ENCODE data around the gene NR6A1.

NR6A1 gene

GRCh38 chr9:124559871-124560270 lies 211.2 kb downstream of the NR6A1 start:
- DNase-seq (ENCODE audit: insufficient read length) (no peak), FAIRE-seq (no peak)
- TF ChIP-seq TAF1 (IDR thresholded peaks at IDR 0.05; ENCODE audit: borderline replicate concordance, low read depth, low read length): no peak
- TF ChIP-seq POLR2AphosphoS5 (IDR thresholded peaks at IDR 0.05; ENCODE audit: low read depth, low read length): no peak
- no peak for TF ChIP-seq POLR2A (IDR thresholded peaks at IDR 0.05; ENCODE audit: low read depth, low read length)

DNA sequence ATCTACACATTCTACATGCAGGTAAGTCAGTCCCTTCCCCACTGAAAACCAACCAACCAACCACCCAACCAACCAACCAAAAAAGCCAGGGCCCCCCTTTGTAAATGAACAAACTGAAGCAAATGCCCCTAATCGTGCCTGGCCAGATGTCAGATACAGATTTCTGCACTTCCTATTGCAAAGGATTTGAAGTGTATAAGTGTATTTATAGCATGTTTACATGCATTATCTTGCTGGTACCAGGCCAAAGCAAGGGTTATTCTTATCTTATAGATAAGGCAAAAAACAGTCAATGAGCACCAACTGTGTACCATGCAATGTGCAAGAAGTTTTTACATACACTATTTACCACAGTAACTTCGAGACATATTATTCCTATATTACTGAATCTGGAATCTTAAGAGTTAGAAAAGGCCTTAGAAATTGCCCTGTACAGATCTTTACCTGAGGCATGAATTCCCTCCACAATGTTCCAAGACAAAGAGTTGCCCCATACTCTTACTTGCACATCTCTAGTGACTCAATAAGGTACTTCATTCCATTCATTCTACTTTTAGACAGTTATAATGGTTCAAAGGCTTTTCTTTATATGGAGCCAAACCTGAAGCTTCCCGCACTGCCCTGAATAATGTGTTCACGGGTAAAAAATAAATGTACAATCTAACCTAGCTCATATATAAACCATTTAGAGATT lies 212.2 kb downstream of the NR6A1 start:
- DNase-seq (ENCODE audit: insufficient read length) (no peak), FAIRE-seq (no peak)
- TF ChIP-seq POLR2A (IDR thresholded peaks at IDR 0.05; ENCODE audit: low read depth, low read length) (no peak), POLR2AphosphoS5 (IDR thresholded peaks at IDR 0.05; ENCODE audit: low read depth, low read length) (no peak), TAF1 (IDR thresholded peaks at IDR 0.05; ENCODE audit: borderline replicate concordance, low read depth, low read length) (no peak)

DNA sequence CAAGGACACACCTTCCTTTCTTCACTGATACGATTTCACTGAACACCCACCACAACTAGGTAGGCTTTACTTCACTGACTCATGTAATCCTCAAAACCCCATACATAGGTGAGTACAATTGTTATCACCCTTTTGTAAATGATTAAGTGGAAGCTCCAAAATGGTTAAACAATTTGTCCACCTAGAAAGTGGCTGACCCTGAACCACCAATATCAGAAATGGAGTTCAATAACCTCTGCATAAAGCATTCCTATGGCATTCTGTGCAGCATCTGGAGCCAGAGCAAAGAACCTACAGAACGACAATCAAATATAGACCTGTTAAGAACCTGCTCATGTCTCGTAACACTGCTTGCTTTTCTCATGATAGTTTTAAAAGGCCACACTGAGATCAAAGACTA lies 213.2 kb downstream of the NR6A1 start:
- FAIRE-seq (no peak), DNase-seq (ENCODE audit: insufficient read length) (no peak)
- TF ChIP-seq POLR2AphosphoS5 (IDR thresholded peaks at IDR 0.05; ENCODE audit: low read depth, low read length) (no peak), POLR2A (IDR thresholded peaks at IDR 0.05; ENCODE audit: low read depth, low read length) (no peak), TAF1 (IDR thresholded peaks at IDR 0.05; ENCODE audit: borderline replicate concordance, low read depth, low read length) (no peak)

- FAIRE-seq (no peak), DNase-seq (ENCODE audit: insufficient read length) (no peak)
- no peak for TF ChIP-seq POLR2AphosphoS5 (IDR thresholded peaks at IDR 0.05; ENCODE audit: low read depth, low read length)
- no peak for TF ChIP-seq TAF1 (IDR thresholded peaks at IDR 0.05; ENCODE audit: borderline replicate concordance, low read depth, low read length)
- no peak for TF ChIP-seq POLR2A (IDR thresholded peaks at IDR 0.05; ENCODE audit: low read depth, low read length)
Measured at GRCh38 chr9:124555043-124555442, 216.1 kb downstream of the NR6A1 start.

- FAIRE-seq: no peak
- no peak for DNase-seq (ENCODE audit: insufficient read length)
- no peak for TF ChIP-seq POLR2A (IDR thresholded peaks at IDR 0.05; ENCODE audit: low read depth, low read length)
Measured at GRCh38 chr9:124553738-124554137, 217.4 kb downstream of the NR6A1 start.

- DNase-seq (ENCODE audit: insufficient read length) (no peak), FAIRE-seq (no peak)
- TF ChIP-seq TAF1 (IDR thresholded peaks at IDR 0.05; ENCODE audit: borderline replicate concordance, low read depth, low read length) (no peak), POLR2A (IDR thresholded peaks at IDR 0.05; ENCODE audit: low read depth, low read length) (no peak), POLR2AphosphoS5 (IDR thresholded peaks at IDR 0.05; ENCODE audit: low read depth, low read length) (no peak)
Measured at GRCh38 chr9:124552273-124552605, 218.9 kb downstream of the NR6A1 start.

- no peak for TF ChIP-seq POLR2A (IDR thresholded peaks at IDR 0.05; ENCODE audit: low read depth, low read length)
- FAIRE-seq: peak; percentile 74
- no peak for DNase-seq (ENCODE audit: insufficient read length)
Measured at GRCh38 chr9:124551472-124552272, 219.4 kb downstream of the NR6A1 start.

DNA sequence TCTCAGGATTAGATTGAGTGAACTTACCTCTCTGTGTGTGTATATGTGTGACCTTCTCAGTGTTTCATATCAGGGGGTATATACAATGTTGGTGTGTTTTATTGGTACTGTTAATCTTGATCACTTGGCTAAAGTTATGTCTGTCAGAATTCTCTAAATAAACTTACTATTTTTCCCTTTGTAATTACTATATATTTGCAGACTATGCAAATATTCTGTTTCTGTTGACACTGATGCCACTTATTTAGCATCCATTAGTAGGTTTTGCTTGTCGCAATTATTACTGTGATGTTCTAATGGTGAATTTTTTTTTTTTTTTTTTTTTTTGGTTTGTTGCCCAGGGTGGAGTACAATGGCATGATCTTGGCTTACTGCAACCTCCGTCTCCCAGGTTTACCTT lies 221.0 kb downstream of the NR6A1 start:
- DNase-seq (ENCODE audit: insufficient read length): no peak
- no peak for FAIRE-seq
- TF ChIP-seq POLR2AphosphoS5 (IDR thresholded peaks at IDR 0.05; ENCODE audit: low read depth, low read length) (no peak), TAF1 (IDR thresholded peaks at IDR 0.05; ENCODE audit: borderline replicate concordance, low read depth, low read length) (no peak), POLR2A (IDR thresholded peaks at IDR 0.05; ENCODE audit: low read depth, low read length) (no peak)

- no peak for DNase-seq (ENCODE audit: insufficient read length)
- no peak for TF ChIP-seq POLR2A (IDR thresholded peaks at IDR 0.05; ENCODE audit: low read depth, low read length)
- no peak for FAIRE-seq
Measured at GRCh38 chr9:124549016-124549415, 222.1 kb downstream of the NR6A1 start.

DNA sequence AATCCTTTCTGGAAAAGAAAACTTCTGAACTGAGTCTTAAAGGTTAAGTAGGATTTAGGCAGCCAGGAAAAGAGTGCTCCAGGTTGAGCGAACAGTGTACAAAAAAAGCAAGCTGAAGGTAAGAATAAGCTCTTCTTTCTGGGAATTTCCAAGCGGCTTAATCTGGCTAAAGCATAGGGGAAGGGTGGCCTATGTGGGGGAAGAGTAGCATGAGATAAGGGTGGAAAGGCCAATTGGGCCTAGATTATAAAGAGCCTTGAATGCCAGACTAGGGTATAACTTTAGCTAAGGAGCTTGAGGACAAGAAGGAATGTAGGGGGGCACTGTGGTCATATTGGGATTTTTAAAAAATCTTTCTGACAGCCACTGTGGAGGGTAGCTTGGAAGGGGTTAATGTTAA lies 226.6 kb downstream of the NR6A1 start:
- DNase-seq (ENCODE audit: insufficient read length) (no peak), FAIRE-seq (no peak)
- TF ChIP-seq TAF1 (IDR thresholded peaks at IDR 0.05; ENCODE audit: borderline replicate concordance, low read depth, low read length): no peak
- no peak for TF ChIP-seq POLR2A (IDR thresholded peaks at IDR 0.05; ENCODE audit: low read depth, low read length)
- TF ChIP-seq POLR2AphosphoS5 (IDR thresholded peaks at IDR 0.05; ENCODE audit: low read depth, low read length): no peak

GRCh38 chr9:124541824-124542223 lies 229.3 kb downstream of the NR6A1 start:
- no peak for DNase-seq (ENCODE audit: insufficient read length)
- TF ChIP-seq TAF1 (IDR thresholded peaks at IDR 0.05; ENCODE audit: borderline replicate concordance, low read depth, low read length): no peak
- no peak for TF ChIP-seq POLR2AphosphoS5 (IDR thresholded peaks at IDR 0.05; ENCODE audit: low read depth, low read length)
- no peak for TF ChIP-seq POLR2A (IDR thresholded peaks at IDR 0.05; ENCODE audit: low read depth, low read length)
- no peak for FAIRE-seq

- TF ChIP-seq TAF1 (IDR thresholded peaks at IDR 0.05; ENCODE audit: borderline replicate concordance, low read depth, low read length): no peak
- TF ChIP-seq POLR2A (IDR thresholded peaks at IDR 0.05; ENCODE audit: low read depth, low read length): no peak
- TF ChIP-seq POLR2AphosphoS5 (IDR thresholded peaks at IDR 0.05; ENCODE audit: low read depth, low read length): no peak
- DNase-seq (ENCODE audit: insufficient read length): no peak
Measured at GRCh38 chr9:124537926-124538325, 233.2 kb downstream of the NR6A1 start.

More at GRCh38 chr9:124537926-124538325, 233.2 kb downstream of the NR6A1 start:
- FAIRE-seq: no peak

Measured in GM12892 (cell line).